ENCODE measurements around the gene TWNK.

- TF ChIP-seq CTCF (IDR thresholded peaks at IDR 0.05): no peak
- TF ChIP-seq POLR2A (IDR thresholded peaks at IDR 0.05): peak in 1 of 2 donors; percentile 1
These were observed 44.7 kb downstream of the TWNK start for GRCh38 chr10:101031796-101032636.
